Adrenal gland (tissue), 19 donors: ENCODE measurements around the gene UBE2R2. TPM values are rescaled to one million over a fixed set of nuclear protein-coding genes. Genes with fewer than 3 reads are reported as not detected.
"Not testable (repeated sequence)": the region's sequence is repeated elsewhere in the genome, so short reads cannot be mapped to it uniquely, and the experiment has no call there.

ENCODE experiments used
- DNase-seq, 7 donors: peaks; one replicate each; pipeline ENCODE4 v3.0.0-alpha.2; 2019 to 2020
- H3K27ac ChIP-seq, 5 donors: fragments of 200-600 bp; sonication (generic) in 4 of 5; 1 replicate in 3 of 5; 2 replicates in 2 of 5; pipeline versions ENCODE4 v1.5.1 to v1.8.0; 2016 to 2020; ENCODE audit warnings: mild to moderate bottlenecking in 1 of 5
- H3K27me3 ChIP-seq: fragments of 200-600 bp; 2 replicates; pipeline ENCODE4 v1.8.0; 2021
- H3K36me3 ChIP-seq, 2 donors: fragments of 200-600 bp; replicated peaks in 1 of 2; 1 replicate in 1 of 2; 2 replicates in 1 of 2; pipeline versions ENCODE4 v1.5.1 to v1.8.0; 2018 to 2022
- H3K4me1 ChIP-seq, 2 donors: fragments of 200-600 bp; replicated peaks in 1 of 2; 1 replicate in 1 of 2; 2 replicates in 1 of 2; pipeline versions ENCODE4 v1.5.1 to v1.8.0; 2018 to 2021
- H3K4me3 ChIP-seq, 4 donors: fragments of 200-600 bp; sonication (generic) in 3 of 4; one replicate each; pipeline ENCODE4 v1.5.1; 2016 to 2018
- H3K9me3 ChIP-seq, 3 donors: fragments of 200-600 bp; sonication (generic) in 1 of 3; replicated peaks in 1 of 3; 1 replicate in 2 of 3; 2 replicates in 1 of 3; pipeline versions ENCODE4 v1.5.1 to v1.8.0; 2016 to 2021
- POLR2A ChIP-seq, 2 donors: fragments of 450-650 bp; IDR thresholded peaks; one replicate each; pipeline ENCODE4 v1.6.1; 2017; ENCODE audit warnings: antibody characterized with exemption in 2 of 2, mild to moderate bottlenecking in 2 of 2, moderate library complexity in 1 of 2
- WGBS, 4 donors: extraction: QIAGEN DNeasy Blood & Tissue Kit in 2 of 4; methylation state at CpG; one replicate each; pipeline versions ENCODE4 v1.1.5 to v1.1.7; 2013 to 2017; 5-methylcytosine and 5-hydroxymethylcytosine counted together
- intact Hi-C, 2 donors: fragments of 100-400 bp; cut with DNase I; formaldehyde crosslinking; loops; one replicate each; pipeline versions ENCODE4 v1.14.1 to v1.15.0; 2022 to 2023
- long read RNA-seq, 10 donors: library from polyadenylated mRNA in 3 of 10; unstranded in 2 of 10; stranded (forward) in 1 of 10; transcript quantifications; one replicate each; pipeline ENCODE4 v2.0.0 and lab custom pipeline, GENCODE V29; 2021 to 2026
- polyA plus RNA-seq, 3 donors: library from polyadenylated mRNA; stranded (reverse); fragments of 200-250 nt in 2 of 3; fragments of 350-450 nt in 1 of 3; fragmentation: Illumina TruSeq in 1 of 3; extraction: RNeasy Lipid Tissue Mini Kit (QIAGEN cat#74804) in 1 of 3; gene quantifications; one replicate each; pipeline ENCODE4 v1.2.3, GENCODE V29; 2013 to 2014
- total RNA-seq, 9 donors: library from RNA; depleted of rRNA in 4 of 9; stranded (reverse); fragments of >200 nt in 4 of 9; fragments of 120-200 nt in 1 of 9; fragmentation: NEBNext Ultra II Directional in 1 of 9; extraction: Animal tissue kit (Norgen Biotek cat#: 25700) in 1 of 9; gene quantifications; one replicate each; pipeline versions ENCODE4 v1.1.0 to v1.2.4, GENCODE V29; 2013 to 2023
- TF ChIP-seq, protein P1 (sequence below), 6 experiments: fragments of 450-650 bp in 4 of 6; fragments of 200-600 bp in 2 of 6; sonication (generic) in 1 of 6; IDR thresholded peaks; 1 replicate in 5 of 6; 2 replicates in 1 of 6; pipeline versions ENCODE4 v1.5.1 to v1.8.0; 2016 to 2021; ENCODE audit warnings: antibody characterized with exemption in 6 of 6, mild to moderate bottlenecking in 2 of 6, moderate library complexity in 1 of 6
- donor health status: healthy with polysubstance abuse.
- donor health status: Bipolar disorder and iron deficiency.
- donor health status: DM: yes; HTN: yes; CAD: no.
- donor health status: DM: no; HTN: no; CAD: no.
- donor health status: DM: no; HTN: no; CAD: no.
- donor health status: DM: yes; HTN: yes; CAD: no.

The UBE2R2 gene, protein sequence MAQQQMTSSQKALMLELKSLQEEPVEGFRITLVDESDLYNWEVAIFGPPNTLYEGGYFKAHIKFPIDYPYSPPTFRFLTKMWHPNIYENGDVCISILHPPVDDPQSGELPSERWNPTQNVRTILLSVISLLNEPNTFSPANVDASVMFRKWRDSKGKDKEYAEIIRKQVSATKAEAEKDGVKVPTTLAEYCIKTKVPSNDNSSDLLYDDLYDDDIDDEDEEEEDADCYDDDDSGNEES
- total RNA-seq (10 to 100 TPM; 18.7 to 46.7 (median 27.2) TPM), polyA plus RNA-seq (10 to 100 TPM; 12.8 to 34.6 (median 14.1) TPM)
- long read RNA-seq, donor 1, full-length matches to known transcripts: 19 of 19 reads
- long read RNA-seq, donor 1, partial matches to known transcripts: 0 of 19 reads
- long read RNA-seq, donor 1, other reads (novel, unspliced or antisense): 0 of 19 reads
- long read RNA-seq, donor 2, full-length matches to known transcripts: 12 of 21 reads
- long read RNA-seq, donor 2, partial matches to known transcripts: 9 of 21 reads
- long read RNA-seq, donor 2, other reads (novel, unspliced or antisense): 0 of 21 reads
- long read RNA-seq, donor 3, full-length matches to known transcripts: 14 of 14 reads
- long read RNA-seq, donor 3, partial matches to known transcripts: 0 of 14 reads
- long read RNA-seq, donor 3, other reads (novel, unspliced or antisense): 0 of 14 reads
- long read RNA-seq, donor 4, full-length matches to known transcripts: 3 of 11 reads
- long read RNA-seq, donor 4, partial matches to known transcripts: 1 of 11 reads
- long read RNA-seq, donor 4, other reads (novel, unspliced or antisense): 7 of 11 reads
- long read RNA-seq, donor 5, full-length matches to known transcripts: 71 of 85 reads
- long read RNA-seq, donor 5, partial matches to known transcripts: 1 of 85 reads
- long read RNA-seq, donor 5, other reads (novel, unspliced or antisense): 13 of 85 reads
- long read RNA-seq, donor 6, full-length matches to known transcripts: 1 of 6 reads
- long read RNA-seq, donor 6, partial matches to known transcripts: 2 of 6 reads
- long read RNA-seq, donor 6, other reads (novel, unspliced or antisense): 3 of 6 reads
- long read RNA-seq, donor 7, full-length matches to known transcripts: 12 of 12 reads
- long read RNA-seq, donor 7, partial matches to known transcripts: 0 of 12 reads
- long read RNA-seq, donor 7, other reads (novel, unspliced or antisense): 0 of 12 reads
- long read RNA-seq, donor 8, full-length matches to known transcripts: 33 of 39 reads
- long read RNA-seq, donor 8, partial matches to known transcripts: 6 of 39 reads
- long read RNA-seq, donor 8, other reads (novel, unspliced or antisense): 0 of 39 reads
- long read RNA-seq, donor 9, full-length matches to known transcripts: 16 of 23 reads
- long read RNA-seq, donor 9, partial matches to known transcripts: 7 of 23 reads
- long read RNA-seq, donor 9, other reads (novel, unspliced or antisense): 0 of 23 reads
- long read RNA-seq, donor 10, full-length matches to known transcripts: 18 of 18 reads
- long read RNA-seq, donor 10, partial matches to known transcripts: 0 of 18 reads
- long read RNA-seq, donor 10, other reads (novel, unspliced or antisense): 0 of 18 reads

DNA sequence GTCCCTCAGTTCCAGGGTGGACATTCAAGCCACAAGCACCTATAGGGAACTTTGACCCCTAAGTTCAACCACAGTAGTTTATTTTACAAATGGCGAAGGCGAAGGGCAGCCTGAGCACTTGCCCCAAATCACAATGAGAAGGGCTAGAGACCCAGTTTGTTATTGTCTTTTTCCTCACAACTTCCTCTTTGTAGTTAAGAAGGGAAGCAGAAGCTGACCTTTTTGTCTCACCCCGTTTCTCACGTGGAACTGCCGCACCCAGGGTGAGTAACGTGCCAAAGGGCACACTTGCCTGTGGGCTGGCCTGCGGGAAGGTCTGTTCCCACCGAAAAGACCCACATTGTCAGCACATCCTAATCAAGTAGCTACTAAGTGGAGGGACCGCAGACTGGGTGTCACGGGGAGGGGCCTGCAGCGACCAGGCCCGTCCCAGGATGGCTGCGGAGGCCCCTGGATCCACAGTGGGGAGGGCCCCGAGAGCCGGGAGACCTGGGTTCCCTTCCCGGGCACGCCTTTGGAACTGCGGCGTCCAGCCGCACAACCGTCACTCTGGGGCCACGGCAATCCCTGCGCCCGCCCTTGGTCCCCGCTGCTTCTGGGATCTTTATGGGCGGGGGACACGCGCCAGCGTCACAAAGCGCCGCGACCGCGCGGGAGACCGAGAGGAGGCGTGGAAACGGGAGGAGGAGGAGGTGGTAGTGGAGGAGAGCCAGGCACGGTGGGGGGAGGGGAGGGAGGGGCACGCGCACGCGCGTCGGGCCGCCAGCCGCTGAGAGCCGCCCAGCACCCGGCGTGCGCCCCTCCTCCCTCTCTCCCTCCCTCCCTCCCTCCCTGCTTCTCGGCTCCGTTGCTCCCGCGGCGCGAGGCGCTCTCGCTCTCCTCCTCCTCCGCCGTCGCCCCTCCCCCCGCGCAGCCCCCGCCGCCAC lies at the start of gene UBE2R2:
UBE2R2 (plus strand) TSS at position 834 of the 926 bp plus-strand sequence. CDS start 598 bp downstream, outside the sequence.
- peaks cover 32 to 58% of the 10 kb centered on the region in 2 donors for H3K4me1 ChIP-seq

DNA sequence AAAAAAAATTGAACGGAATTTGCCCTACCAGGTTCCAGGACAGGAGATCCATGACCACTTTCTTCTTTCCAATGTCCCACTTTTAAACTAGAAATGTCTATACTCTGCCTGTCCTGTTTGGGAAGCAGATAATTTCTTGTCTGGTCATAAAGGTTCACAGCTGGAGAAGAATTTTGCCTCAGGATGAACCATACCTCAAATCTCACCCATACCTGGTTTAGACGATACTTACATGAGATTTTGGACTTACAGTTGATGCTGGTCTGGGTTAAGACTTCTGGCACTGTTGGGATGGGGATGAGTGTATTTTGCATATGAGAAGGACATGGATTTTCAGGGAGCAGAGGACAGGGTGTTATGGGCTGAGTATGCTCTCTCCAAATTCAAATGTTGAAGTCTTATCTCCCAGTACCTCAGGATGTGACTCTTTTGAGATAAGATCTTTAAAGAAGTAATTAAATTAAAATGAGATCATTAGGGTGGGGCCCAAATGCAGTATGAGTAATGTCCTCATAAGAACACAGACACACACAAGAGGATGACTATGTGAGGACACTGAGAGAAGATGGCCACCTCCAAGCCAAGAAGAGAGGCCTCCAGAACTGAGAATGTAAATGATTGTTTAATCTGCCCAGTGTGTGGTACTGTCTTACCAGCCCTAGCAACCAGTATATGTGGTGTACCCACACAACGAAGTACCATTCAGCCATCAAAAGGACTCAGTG lies 46.6 kb upstream of the UBE2R2 start:
- H3K27ac ChIP-seq, H3K4me1 ChIP-seq, H3K27me3 ChIP-seq, H3K4me3 ChIP-seq, intact Hi-C loops, H3K36me3 ChIP-seq, DNase-seq, H3K9me3 ChIP-seq: not testable (repeated sequence)
- WGBS, 4 donors: 69 to 93% (median 87%) methylated on average over 3 of the region's 3 CpGs

More for the DNA sequence above, at the start of gene UBE2R2:
- no peaks in the 10 kb centered on the region for H3K36me3 ChIP-seq
- no peaks in the 10 kb centered on the region for H3K27me3 ChIP-seq
- intact Hi-C loops: loop anchor here in 1 of 2 donors (5.0 kb wide), 1 partner anchor 36 kb away; no protein-coding TSS in a partner anchor
- peak within 1 kb of the TSS; percentile 78 to 92 (median 84) for H3K4me3 ChIP-seq
- peak within 1 kb of the TSS; percentile 88 to 99 (median 98) for H3K27ac ChIP-seq
- 4 to 9% (median 4%) methylated on average over 17 to 53 of the region's 66 CpGs for WGBS, 4 donors
- TF ChIP-seq, protein P1, sequence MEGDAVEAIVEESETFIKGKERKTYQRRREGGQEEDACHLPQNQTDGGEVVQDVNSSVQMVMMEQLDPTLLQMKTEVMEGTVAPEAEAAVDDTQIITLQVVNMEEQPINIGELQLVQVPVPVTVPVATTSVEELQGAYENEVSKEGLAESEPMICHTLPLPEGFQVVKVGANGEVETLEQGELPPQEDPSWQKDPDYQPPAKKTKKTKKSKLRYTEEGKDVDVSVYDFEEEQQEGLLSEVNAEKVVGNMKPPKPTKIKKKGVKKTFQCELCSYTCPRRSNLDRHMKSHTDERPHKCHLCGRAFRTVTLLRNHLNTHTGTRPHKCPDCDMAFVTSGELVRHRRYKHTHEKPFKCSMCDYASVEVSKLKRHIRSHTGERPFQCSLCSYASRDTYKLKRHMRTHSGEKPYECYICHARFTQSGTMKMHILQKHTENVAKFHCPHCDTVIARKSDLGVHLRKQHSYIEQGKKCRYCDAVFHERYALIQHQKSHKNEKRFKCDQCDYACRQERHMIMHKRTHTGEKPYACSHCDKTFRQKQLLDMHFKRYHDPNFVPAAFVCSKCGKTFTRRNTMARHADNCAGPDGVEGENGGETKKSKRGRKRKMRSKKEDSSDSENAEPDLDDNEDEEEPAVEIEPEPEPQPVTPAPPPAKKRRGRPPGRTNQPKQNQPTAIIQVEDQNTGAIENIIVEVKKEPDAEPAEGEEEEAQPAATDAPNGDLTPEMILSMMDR (IDR thresholded peaks at IDR 0.05): peak in 1 of 6 experiments; percentile 7
- TF ChIP-seq POLR2A (IDR thresholded peaks at IDR 0.05): peak; percentile 63 to 83
- H3K9me3 ChIP-seq: no peaks in the 10 kb centered on the region
- DNase-seq: peak; percentile 92 to 96 (median 94)

DNA sequence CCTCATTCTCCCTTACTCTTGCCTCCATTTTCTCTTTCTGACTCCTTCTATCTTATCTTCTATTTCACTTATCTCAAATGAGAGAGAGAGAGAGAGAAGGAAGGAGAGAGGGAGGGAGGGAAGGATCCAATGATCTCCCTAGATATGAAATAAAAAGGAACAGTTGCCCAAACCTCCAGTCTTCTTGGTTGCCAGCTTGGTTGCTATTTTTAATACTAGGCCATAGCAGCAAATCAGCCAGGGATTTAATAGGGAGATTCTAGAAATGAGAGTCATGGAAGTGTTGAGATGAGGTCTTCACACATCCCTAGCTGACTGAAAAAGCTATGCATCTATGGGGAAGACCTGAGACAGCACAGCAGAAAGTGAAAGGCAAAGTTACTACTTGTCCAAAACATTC lies 43.8 kb upstream of the UBE2R2 start:
- intact Hi-C loops, H3K27me3 ChIP-seq, H3K36me3 ChIP-seq, H3K4me1 ChIP-seq, H3K4me3 ChIP-seq, H3K27ac ChIP-seq, H3K9me3 ChIP-seq, DNase-seq: not testable (repeated sequence)

DNA sequence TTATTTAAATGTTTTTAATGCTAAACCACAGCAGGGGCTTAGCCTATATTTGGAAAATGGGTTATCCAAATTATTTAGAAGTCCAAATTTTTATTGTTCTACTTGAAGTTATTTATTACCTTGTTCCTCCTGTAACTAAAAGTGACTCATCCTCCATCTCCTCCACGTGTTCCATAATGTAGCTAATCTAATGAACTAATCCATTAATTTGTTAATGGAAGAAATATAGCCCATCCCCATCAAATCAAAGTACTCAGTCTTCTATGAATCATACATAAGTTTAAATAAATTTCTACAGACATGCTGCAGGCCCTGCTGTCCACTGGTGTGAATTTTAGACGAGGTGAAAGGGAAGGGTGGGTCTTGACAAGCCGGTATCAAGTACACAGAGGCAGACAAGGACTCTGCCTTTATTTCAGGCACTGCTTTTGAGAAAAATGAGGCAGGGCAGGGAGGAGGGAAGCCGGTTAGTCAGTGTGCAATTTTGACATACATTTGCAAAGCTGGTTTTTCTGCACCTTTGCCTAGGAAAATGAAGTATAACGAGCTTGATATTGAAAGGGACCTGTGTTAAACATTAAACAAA lies 42.8 kb upstream of the UBE2R2 start:
- intact Hi-C loops, H3K27me3 ChIP-seq, DNase-seq, H3K4me3 ChIP-seq, H3K27ac ChIP-seq, H3K36me3 ChIP-seq, H3K9me3 ChIP-seq, H3K4me1 ChIP-seq: not testable (repeated sequence)
- 62 to 72% (median 70%) methylated on average over 5 of the region's 5 CpGs for WGBS, 4 donors
